GM04504 (cell line): ENCODE data around the gene YAP1.

Source experiments
- DNase-seq: peaks from one replicate; pipeline ENCODE4 v3.0.0-alpha.2; 2012; ENCODE audit warnings: low read depth

Gene YAP1

GRCh38 chr11:102279641-102280170, 169.5 kb downstream of the YAP1 start:
- no peak for DNase-seq

- DNase-seq = no peak
These were observed 170.1 kb downstream of the YAP1 start for GRCh38 chr11:102280245-102280833.
